Measurements from ENCODE around the gene PIGS. TPM values are rescaled to one million over a fixed set of nuclear protein-coding genes. Genes with fewer than 3 reads are reported as not detected.

The PIGS gene
- total and polyA plus RNA-seq, 7 donors, result 16.7 to 44.9 (median 31.6) TPM

- intact Hi-C loops (cut with DNase I), result loop anchor here in 1 of 2 donors (5.0 kb wide), 1 partner anchor 44 kb away; no protein-coding TSS in a partner anchor
- H3K4me1 ChIP-seq, result no peaks in the 10 kb centered on the region
- peaks cover 0 to 2% (median 0%) of the 10 kb centered on the region in 3 donors for H3K27me3 ChIP-seq (ENCODE audit: insufficient read depth in 3 of 3, low read length in 2 of 3)
- no peak overlapping the region for H3K4me3 ChIP-seq
- H3K27ac ChIP-seq, result no peak overlapping the region
- H3K36me3 ChIP-seq (ENCODE audit: insufficient read depth in 1 of 2, low read depth in 1 of 2), result no peaks in the 10 kb centered on the region
- no peaks in the 10 kb centered on the region for H3K9me3 ChIP-seq
- no peak for TF ChIP-seq CTCF (IDR thresholded peaks at IDR 0.05)
- WGBS, 3 donors, result 58 to 64% (median 59%) methylated on average over 9 of the region's 9 CpGs
- DNase-seq, result no peak
- ATAC-seq, result no peak
These were observed 34.6 kb downstream of the PIGS start for GRCh38 chr17:28536532-28537218.

- Histone ChIP-seq H3K27me3 (ENCODE audit: insufficient read depth in 3 of 3, low read length in 2 of 3) (peaks cover 0 to 12% (median 3%) of the 10 kb centered on the region in 3 donors), H3K4me1 (no peaks in the 10 kb centered on the region), H3K4me3 (no peak overlapping the region), H3K27ac (no peak overlapping the region), H3K36me3 (ENCODE audit: insufficient read depth in 1 of 2, low read depth in 1 of 2) (no peaks in the 10 kb centered on the region), H3K9me3 (no peaks in the 10 kb centered on the region)
- WGBS, 3 donors, result 71 to 74% (median 72%) methylated on average over 11 of the region's 11 CpGs
- no peak for ATAC-seq
- DNase-seq, result no peak
- TF ChIP-seq CTCF (IDR thresholded peaks at IDR 0.05), result no peak
- intact Hi-C loops (cut with DNase I), result loop anchor here in 1 of 2 donors (5.0 kb wide), 1 partner anchor 43 kb away; no protein-coding TSS in a partner anchor
These were observed 36.5 kb downstream of the PIGS start for GRCh38 chr17:28534740-28535375.

- WGBS, 3 donors, result 64 to 70% (median 68%) methylated on average over 15 to 16 of the region's 16 CpGs
- TF ChIP-seq CTCF (IDR thresholded peaks at IDR 0.05), result no peak
- DNase-seq (no peak), ATAC-seq (no peak)
- no peak overlapping the region for H3K27ac ChIP-seq
- H3K4me1 ChIP-seq, result no peaks in the 10 kb centered on the region
- no peaks in the 10 kb centered on the region for H3K36me3 ChIP-seq (ENCODE audit: insufficient read depth in 1 of 2, low read depth in 1 of 2)
- intact Hi-C loops (cut with DNase I), result no loop called here
- H3K4me3 ChIP-seq, result no peak overlapping the region
- peaks cover 0 to 12% (median 3%) of the 10 kb centered on the region in 3 donors for H3K27me3 ChIP-seq (ENCODE audit: insufficient read depth in 3 of 3, low read length in 2 of 3)
- no peaks in the 10 kb centered on the region for H3K9me3 ChIP-seq
These were observed 38.1 kb downstream of the PIGS start for GRCh38 chr17:28533091-28533807.

- no peaks in the 10 kb centered on the region for H3K36me3 ChIP-seq (ENCODE audit: insufficient read depth in 1 of 2, low read depth in 1 of 2)
- H3K4me1 ChIP-seq, result no peaks in the 10 kb centered on the region
- H3K9me3 ChIP-seq, result no peaks in the 10 kb centered on the region
- no peak overlapping the region for H3K4me3 ChIP-seq
- ATAC-seq, result no peak
- DNase-seq, result no peak
- peaks cover 0 to 12% (median 3%) of the 10 kb centered on the region in 3 donors for H3K27me3 ChIP-seq (ENCODE audit: insufficient read depth in 3 of 3, low read length in 2 of 3)
- intact Hi-C loops (cut with DNase I), result no loop called here
- no peak for TF ChIP-seq CTCF (IDR thresholded peaks at IDR 0.05)
- no peak overlapping the region for H3K27ac ChIP-seq
- WGBS, 3 donors, result 62 to 65% (median 64%) methylated on average over 6 to 7 of the region's 7 CpGs
These were observed 39.0 kb downstream of the PIGS start for GRCh38 chr17:28532050-28532960.

Measured in psoas muscle (tissue), 8 donors.